ENCODE data around the gene GUF1.

GUF1 gene

DNA sequence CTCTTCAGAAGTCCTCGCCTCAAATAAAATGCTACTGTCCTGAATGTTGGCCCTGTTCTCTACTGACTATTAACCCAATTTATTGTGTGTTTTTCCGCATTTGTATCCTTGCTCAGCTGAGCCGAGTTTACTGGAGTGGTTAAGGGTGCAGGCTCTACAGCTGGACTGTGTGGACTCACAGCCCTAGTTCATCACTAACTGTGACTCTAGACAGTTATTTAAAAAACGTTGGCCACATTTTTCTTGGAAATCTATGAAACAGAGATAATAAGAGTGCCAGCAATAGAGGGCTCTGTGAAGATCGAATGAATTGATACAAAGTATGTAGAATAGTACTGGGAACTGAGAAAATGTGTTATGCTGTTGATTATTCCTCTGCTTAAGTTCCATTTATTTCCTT, 2.9 kb upstream of the GUF1 start:
- Histone ChIP-seq H3K4ac (ENCODE audit: low read depth in 1 of 2, low read length in 2 of 2) (no peak overlapping the region), H3K9me3 (ENCODE audit: control insufficient read depth, low read length) (no peaks in the 10 kb centered on the region), H3K9ac (ENCODE audit: low read length) (no peak overlapping the region), H3K23ac (ENCODE audit: low read length in 2 of 2) (no peak overlapping the region), H3K36me3 (ENCODE audit: control insufficient read depth in 1 of 2, insufficient read depth in 2 of 2, low read depth in 1 of 2, low read length in 2 of 2) (no peaks in the 10 kb centered on the region), H3K18ac (ENCODE audit: low read depth in 1 of 2, low read length in 2 of 2) (no peak overlapping the region), H2AFZ (ENCODE audit: low read depth, low read length) (no peak overlapping the region), H2BK5ac (ENCODE audit: low read depth, low read length, poor library complexity, severe bottlenecking) (no peak overlapping the region), H3K27ac (ENCODE audit: low read length, poor library complexity, severe bottlenecking) (no peak overlapping the region), H3K4me3 (ENCODE audit: insufficient read depth in 1 of 2, low read depth in 1 of 2, low read length in 2 of 2) (no peak overlapping the region), H2BK12ac (ENCODE audit: low read length in 2 of 2) (no peak overlapping the region), H3K4me2 (ENCODE audit: low read length, poor library complexity, severe bottlenecking) (no peak overlapping the region), H3K4me1 (ENCODE audit: control insufficient read depth, insufficient read depth, low read depth, low read length) (no peaks in the 10 kb centered on the region), H3K27me3 (ENCODE audit: control insufficient read depth in 1 of 2, insufficient read depth in 1 of 2, low read length in 2 of 2) (no peaks in the 10 kb centered on the region), H2BK15ac (ENCODE audit: low read depth, poor library complexity, severe bottlenecking) (no peak overlapping the region), H2BK120ac (ENCODE audit: low read depth, low read length) (no peak overlapping the region), H4K8ac (ENCODE audit: low read length) (no peak overlapping the region), H2AK5ac (ENCODE audit: low read length, severe bottlenecking) (no peak overlapping the region), H3K79me1 (replicated peaks; ENCODE audit: low read length, poor library complexity, severe bottlenecking) (no peaks in the 10 kb centered on the region), H3K14ac (ENCODE audit: low read length in 2 of 2) (no peak overlapping the region), H4K91ac (ENCODE audit: low read length) (no peak overlapping the region)
- WGBS: 82% methylated on average over 5 of the region's 5 CpGs
- no peak for DNase-seq

DNA sequence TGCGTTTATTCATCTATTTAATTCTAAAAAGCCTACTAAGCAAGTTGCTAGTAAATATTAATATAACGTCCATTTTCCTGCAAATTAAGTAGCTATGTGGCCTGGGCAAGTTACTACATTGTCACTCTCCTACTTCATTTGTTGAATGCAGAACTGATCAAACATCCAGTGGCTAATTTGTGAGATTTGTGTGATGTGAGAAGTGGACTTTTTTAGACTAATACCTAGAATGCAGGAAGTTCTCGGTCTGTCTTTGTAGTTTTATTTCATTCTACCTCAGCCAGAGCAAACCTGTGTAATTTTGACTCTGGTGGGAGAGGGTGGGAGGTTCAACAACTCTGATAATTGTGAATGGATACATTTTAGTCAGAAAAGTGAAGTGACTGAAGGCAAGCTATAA, 840 bp downstream of the GUF1 start:
- H3K14ac ChIP-seq (ENCODE audit: low read length in 2 of 2): no peak overlapping the region
- no peak overlapping the region for H3K4ac ChIP-seq (ENCODE audit: low read depth in 1 of 2, low read length in 2 of 2)
- no peak overlapping the region for H3K23ac ChIP-seq (ENCODE audit: low read length in 2 of 2)
- no peak for DNase-seq
- peak overlapping the region in 1 of 2 experiments; percentile 93 for H3K4me3 ChIP-seq (ENCODE audit: insufficient read depth in 1 of 2, low read depth in 1 of 2, low read length in 2 of 2)
- H3K18ac ChIP-seq (ENCODE audit: low read depth in 1 of 2, low read length in 2 of 2): no peak overlapping the region
- no peak overlapping the region for H2BK5ac ChIP-seq (ENCODE audit: low read depth, low read length, poor library complexity, severe bottlenecking)
- no peaks in the 10 kb centered on the region for H3K27me3 ChIP-seq (ENCODE audit: control insufficient read depth in 1 of 2, insufficient read depth in 1 of 2, low read length in 2 of 2)
- no peaks in the 10 kb centered on the region for H3K4me1 ChIP-seq (ENCODE audit: control insufficient read depth, insufficient read depth, low read depth, low read length)
- 19% methylated on average over 2 of the region's 3 CpGs for WGBS
- no peak overlapping the region for H2AK5ac ChIP-seq (ENCODE audit: low read length, severe bottlenecking)
- peaks cover 0 to 31% of the 10 kb centered on the region in 2 experiments for H3K36me3 ChIP-seq (ENCODE audit: control insufficient read depth in 1 of 2, insufficient read depth in 2 of 2, low read depth in 1 of 2, low read length in 2 of 2)
- no peak overlapping the region for H3K27ac ChIP-seq (ENCODE audit: low read length, poor library complexity, severe bottlenecking)
- peak overlapping the region; percentile 96 for H3K9ac ChIP-seq (ENCODE audit: low read length)
- H3K9me3 ChIP-seq (ENCODE audit: control insufficient read depth, low read length): no peaks in the 10 kb centered on the region
- H3K4me2 ChIP-seq (ENCODE audit: low read length, poor library complexity, severe bottlenecking): peak overlapping the region; percentile 36
- no peak overlapping the region for H2AFZ ChIP-seq (ENCODE audit: low read depth, low read length)
- H3K79me1 ChIP-seq (replicated peaks; ENCODE audit: low read length, poor library complexity, severe bottlenecking): peaks cover 2% of the 10 kb centered on the region
- no peak overlapping the region for H4K8ac ChIP-seq (ENCODE audit: low read length)
- no peak overlapping the region for H4K91ac ChIP-seq (ENCODE audit: low read length)
- no peak overlapping the region for H2BK120ac ChIP-seq (ENCODE audit: low read depth, low read length)
- no peak overlapping the region for H2BK15ac ChIP-seq (ENCODE audit: low read depth, poor library complexity, severe bottlenecking)
- no peak overlapping the region for H2BK12ac ChIP-seq (ENCODE audit: low read length in 2 of 2)

DNA sequence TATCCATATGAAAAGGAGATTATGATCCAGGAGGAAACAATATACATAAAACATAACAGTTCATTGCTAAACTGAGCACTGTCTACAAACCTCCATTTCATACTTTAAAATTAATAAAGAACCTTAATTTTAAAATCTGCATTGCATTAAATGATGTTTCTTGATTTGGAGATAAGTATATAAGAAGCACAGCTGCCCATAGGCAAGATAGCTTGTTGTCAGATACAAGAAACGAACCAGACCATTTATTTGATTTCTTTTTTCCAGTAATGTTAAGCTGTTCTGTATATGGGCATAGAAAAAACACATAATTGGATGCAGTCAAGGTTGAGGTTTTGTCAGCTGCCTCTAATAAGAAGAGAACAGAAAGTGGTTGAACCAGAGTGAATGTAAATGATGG, 6.4 kb downstream of the GUF1 start:
- Histone ChIP-seq H2BK15ac (ENCODE audit: low read depth, poor library complexity, severe bottlenecking) (no peak overlapping the region), H2AK5ac (ENCODE audit: low read length, severe bottlenecking) (no peak overlapping the region), H2BK120ac (ENCODE audit: low read depth, low read length) (no peak overlapping the region), H3K23ac (ENCODE audit: low read length in 2 of 2) (no peak overlapping the region), H2AFZ (ENCODE audit: low read depth, low read length) (no peak overlapping the region), H3K4ac (ENCODE audit: low read depth in 1 of 2, low read length in 2 of 2) (no peak overlapping the region), H3K9ac (ENCODE audit: low read length) (no peak overlapping the region), H3K14ac (ENCODE audit: low read length in 2 of 2) (no peak overlapping the region), H2BK12ac (ENCODE audit: low read length in 2 of 2) (no peak overlapping the region), H3K36me3 (ENCODE audit: control insufficient read depth in 1 of 2, insufficient read depth in 2 of 2, low read depth in 1 of 2, low read length in 2 of 2) (peaks cover 0 to 87% of the 10 kb centered on the region in 2 experiments), H4K91ac (ENCODE audit: low read length) (no peak overlapping the region), H3K4me1 (ENCODE audit: control insufficient read depth, insufficient read depth, low read depth, low read length) (no peaks in the 10 kb centered on the region), H3K27ac (ENCODE audit: low read length, poor library complexity, severe bottlenecking) (no peak overlapping the region), H3K79me1 (replicated peaks; ENCODE audit: low read length, poor library complexity, severe bottlenecking) (peaks cover 8% of the 10 kb centered on the region), H3K27me3 (ENCODE audit: control insufficient read depth in 1 of 2, insufficient read depth in 1 of 2, low read length in 2 of 2) (no peaks in the 10 kb centered on the region), H3K9me3 (ENCODE audit: control insufficient read depth, low read length) (no peaks in the 10 kb centered on the region), H2BK5ac (ENCODE audit: low read depth, low read length, poor library complexity, severe bottlenecking) (no peak overlapping the region), H4K8ac (ENCODE audit: low read length) (no peak overlapping the region), H3K18ac (ENCODE audit: low read depth in 1 of 2, low read length in 2 of 2) (no peak overlapping the region), H3K4me2 (ENCODE audit: low read length, poor library complexity, severe bottlenecking) (no peak overlapping the region), H3K4me3 (ENCODE audit: insufficient read depth in 1 of 2, low read depth in 1 of 2, low read length in 2 of 2) (no peak overlapping the region)
- no peak for DNase-seq
- WGBS: 100% methylated on average over 1 of the region's 1 CpG

DNA sequence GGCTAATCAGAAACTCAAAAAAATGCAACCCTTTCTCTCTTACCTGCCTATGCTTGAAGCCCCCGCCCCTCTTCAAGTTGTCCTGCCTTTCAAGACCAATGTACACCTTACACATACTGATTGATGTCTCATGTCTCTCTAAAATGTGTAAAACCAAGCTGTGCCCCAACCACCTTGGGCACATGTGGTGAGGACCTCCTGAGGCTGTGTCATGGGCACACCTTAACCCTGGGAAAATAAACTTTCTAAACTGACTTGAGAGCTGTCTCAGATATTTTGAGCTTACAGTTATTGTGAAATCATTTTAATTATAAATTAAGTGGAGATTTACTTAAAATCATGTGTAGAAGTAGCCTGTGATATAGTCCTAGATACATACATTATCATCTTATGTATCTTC, 22.2 kb downstream of the GUF1 start:
- Histone ChIP-seq H3K23ac (ENCODE audit: low read length in 2 of 2) (no peak overlapping the region), H3K4ac (ENCODE audit: low read depth in 1 of 2, low read length in 2 of 2) (no peak overlapping the region), H2BK15ac (ENCODE audit: low read depth, poor library complexity, severe bottlenecking) (no peak overlapping the region), H3K4me1 (ENCODE audit: control insufficient read depth, insufficient read depth, low read depth, low read length) (no peaks in the 10 kb centered on the region), H3K18ac (ENCODE audit: low read depth in 1 of 2, low read length in 2 of 2) (no peak overlapping the region), H4K8ac (ENCODE audit: low read length) (no peak overlapping the region), H4K91ac (ENCODE audit: low read length) (no peak overlapping the region), H2BK120ac (ENCODE audit: low read depth, low read length) (no peak overlapping the region), H3K36me3 (ENCODE audit: control insufficient read depth in 1 of 2, insufficient read depth in 2 of 2, low read depth in 1 of 2, low read length in 2 of 2) (peaks cover 7 to 94% of the 10 kb centered on the region in 2 experiments), H3K9me3 (ENCODE audit: control insufficient read depth, low read length) (no peaks in the 10 kb centered on the region), H3K27ac (ENCODE audit: low read length, poor library complexity, severe bottlenecking) (no peak overlapping the region), H3K14ac (ENCODE audit: low read length in 2 of 2) (no peak overlapping the region), H3K27me3 (ENCODE audit: control insufficient read depth in 1 of 2, insufficient read depth in 1 of 2, low read length in 2 of 2) (no peaks in the 10 kb centered on the region), H2BK12ac (ENCODE audit: low read length in 2 of 2) (no peak overlapping the region), H2AFZ (ENCODE audit: low read depth, low read length) (no peak overlapping the region), H3K4me2 (ENCODE audit: low read length, poor library complexity, severe bottlenecking) (no peak overlapping the region), H3K79me1 (replicated peaks; ENCODE audit: low read length, poor library complexity, severe bottlenecking) (peaks cover 7% of the 10 kb centered on the region), H3K9ac (ENCODE audit: low read length) (no peak overlapping the region), H2AK5ac (ENCODE audit: low read length, severe bottlenecking) (no peak overlapping the region), H2BK5ac (ENCODE audit: low read depth, low read length, poor library complexity, severe bottlenecking) (no peak overlapping the region), H3K4me3 (ENCODE audit: insufficient read depth in 1 of 2, low read depth in 1 of 2, low read length in 2 of 2) (no peak overlapping the region)
- no peak for DNase-seq
- WGBS: 96% methylated on average over 1 of the region's 1 CpG
